ENCODE results near the gene ATP11B.

- TF ChIP-seq NFRKB (IDR thresholded peaks at IDR 0.05) (no peak), HDGF (IDR thresholded peaks at IDR 0.05; ENCODE audit: borderline replicate concordance) (no peak), FOXA1 (IDR thresholded peaks at IDR 0.05) (no peak), SP1 (IDR thresholded peaks at IDR 0.05) (no peak), ELF4 (IDR thresholded peaks at IDR 0.05) (no peak), FOXK2 (IDR thresholded peaks at IDR 0.05) (no peak), LEF1 (IDR thresholded peaks at IDR 0.05; ENCODE audit: borderline replicate concordance) (no peak)
- TF ChIP-seq, protein P1, sequence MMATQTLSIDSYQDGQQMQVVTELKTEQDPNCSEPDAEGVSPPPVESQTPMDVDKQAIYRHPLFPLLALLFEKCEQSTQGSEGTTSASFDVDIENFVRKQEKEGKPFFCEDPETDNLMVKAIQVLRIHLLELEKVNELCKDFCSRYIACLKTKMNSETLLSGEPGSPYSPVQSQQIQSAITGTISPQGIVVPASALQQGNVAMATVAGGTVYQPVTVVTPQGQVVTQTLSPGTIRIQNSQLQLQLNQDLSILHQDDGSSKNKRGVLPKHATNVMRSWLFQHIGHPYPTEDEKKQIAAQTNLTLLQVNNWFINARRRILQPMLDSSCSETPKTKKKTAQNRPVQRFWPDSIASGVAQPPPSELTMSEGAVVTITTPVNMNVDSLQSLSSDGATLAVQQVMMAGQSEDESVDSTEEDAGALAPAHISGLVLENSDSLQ (IDR thresholded peaks at IDR 0.05): no peak
Observed at GRCh38 chr3:182821221-182821981, 28.1 kb downstream of the ATP11B start.

All from HEK293T (cell line).